Measurements from ENCODE around the gene CCDC146.

Gene CCDC146

DNA sequence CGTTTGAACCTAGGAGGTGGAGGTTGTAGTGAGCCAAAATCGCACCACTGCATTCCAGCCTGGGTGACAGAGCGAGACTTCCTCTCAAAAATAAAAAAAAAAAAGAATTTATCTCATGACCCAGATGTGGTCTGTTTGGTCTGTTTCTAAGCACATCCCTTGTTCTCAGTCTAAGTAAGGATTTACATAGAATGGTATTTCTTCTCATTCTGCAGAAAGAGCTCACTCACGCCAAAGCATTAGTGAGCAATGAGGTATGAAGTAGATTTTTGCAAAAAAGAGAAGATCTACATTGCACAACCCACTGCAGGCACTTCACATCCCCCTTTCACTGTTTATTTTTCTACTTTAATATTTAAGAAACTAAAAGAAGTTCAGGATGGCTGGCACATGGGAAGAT lies 153.7 kb downstream of the CCDC146 start:
- H3K9me3 ChIP-seq (ENCODE audit: control insufficient read depth in 5 of 5, low read length in 5 of 5) = no peaks in the 10 kb centered on the region
- no peaks in the 10 kb centered on the region for H3K27me3 ChIP-seq (ENCODE audit: control insufficient read depth in 5 of 5, insufficient read depth in 4 of 5, low read length in 5 of 5)
- no peak overlapping the region for H3K27ac ChIP-seq (ENCODE audit: low read depth, low read length)
- H3K9ac ChIP-seq (ENCODE audit: low read length in 5 of 5) = no peak overlapping the region
- H3K4me1 ChIP-seq (ENCODE audit: control insufficient read depth in 5 of 5, insufficient read depth in 5 of 5, low read length in 5 of 5) = peaks cover 0 to 23% (median 14%) of the 10 kb centered on the region in 5 donors
- H3K36me3 ChIP-seq (ENCODE audit: control insufficient read depth in 5 of 5, insufficient read depth in 5 of 5, low read length in 5 of 5) = peaks cover 0 to 5% (median 0%) of the 10 kb centered on the region in 5 donors
- H3K4me3 ChIP-seq (ENCODE audit: low read depth in 1 of 5, low read length in 5 of 5) = peak overlapping the region in 2 of 5 donors; percentile 3 to 11

DNA sequence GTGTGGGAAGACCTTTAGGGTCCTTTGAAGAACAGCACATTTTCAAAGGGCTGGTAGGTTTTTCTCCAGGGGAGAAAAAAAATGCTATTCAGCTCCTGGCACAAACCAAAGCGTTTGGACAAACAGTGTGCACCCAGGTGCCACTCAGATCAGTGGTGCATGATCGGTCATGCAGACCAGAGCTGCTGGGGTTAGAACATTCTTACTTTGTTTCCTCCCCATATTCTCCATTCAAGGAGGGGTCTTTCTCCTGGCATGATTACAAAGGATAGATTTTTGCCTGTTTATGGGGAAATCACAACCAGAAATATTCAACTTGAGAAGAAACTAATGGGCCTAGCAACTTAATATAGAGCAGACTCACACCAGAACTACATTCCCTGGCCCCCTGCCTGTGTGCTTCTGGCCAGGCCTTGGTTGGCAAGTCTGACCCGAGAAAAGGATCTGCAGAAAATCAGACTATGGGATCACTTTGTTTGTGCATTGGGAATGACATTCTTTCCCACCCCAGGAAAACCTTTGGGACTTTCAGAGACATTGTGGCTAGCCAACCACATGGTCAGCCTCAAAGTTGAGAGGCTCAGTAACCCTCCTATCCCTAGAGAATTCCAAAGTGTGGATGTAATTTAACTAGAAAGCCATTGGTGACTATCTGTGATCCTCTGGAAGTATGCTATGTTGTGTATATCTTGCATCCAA lies 159.5 kb downstream of the CCDC146 start:
- H3K9ac ChIP-seq (ENCODE audit: low read length in 5 of 5) = no peak overlapping the region
- no peaks in the 10 kb centered on the region for H3K36me3 ChIP-seq (ENCODE audit: control insufficient read depth in 5 of 5, insufficient read depth in 5 of 5, low read length in 5 of 5)
- H3K4me3 ChIP-seq (ENCODE audit: low read depth in 1 of 5, low read length in 5 of 5) = peak overlapping the region in 1 of 5 donors; percentile 54
- no peaks in the 10 kb centered on the region for H3K27me3 ChIP-seq (ENCODE audit: control insufficient read depth in 5 of 5, insufficient read depth in 4 of 5, low read length in 5 of 5)
- H3K27ac ChIP-seq (ENCODE audit: low read depth, low read length) = peak overlapping the region; percentile 31
- no peaks in the 10 kb centered on the region for H3K9me3 ChIP-seq (ENCODE audit: control insufficient read depth in 5 of 5, low read length in 5 of 5)
- peaks cover 6 to 42% (median 26%) of the 10 kb centered on the region in 5 donors for H3K4me1 ChIP-seq (ENCODE audit: control insufficient read depth in 5 of 5, insufficient read depth in 5 of 5, low read length in 5 of 5)

DNA sequence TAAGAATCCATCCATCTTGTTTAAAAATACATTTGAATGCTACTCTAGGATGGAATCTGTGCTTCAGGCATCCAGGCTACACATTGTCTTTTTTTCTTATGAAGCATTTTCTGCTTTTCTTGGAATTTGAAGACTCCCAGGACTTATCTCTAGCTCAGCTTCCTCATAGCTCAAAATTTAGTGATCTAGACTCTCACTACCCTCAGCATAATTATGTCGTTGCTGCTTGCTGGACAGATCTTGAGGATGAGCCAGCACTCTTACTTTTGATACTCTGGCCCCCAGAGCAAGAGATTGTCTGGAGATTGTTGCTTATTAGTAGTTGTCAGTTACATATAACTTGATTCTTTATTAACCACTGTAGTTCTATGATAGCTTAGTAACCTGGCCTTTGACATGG lies 160.5 kb downstream of the CCDC146 start:
- no peak overlapping the region for H3K27ac ChIP-seq (ENCODE audit: low read depth, low read length)
- peaks cover 6 to 43% (median 28%) of the 10 kb centered on the region in 5 donors for H3K4me1 ChIP-seq (ENCODE audit: control insufficient read depth in 5 of 5, insufficient read depth in 5 of 5, low read length in 5 of 5)
- no peaks in the 10 kb centered on the region for H3K9me3 ChIP-seq (ENCODE audit: control insufficient read depth in 5 of 5, low read length in 5 of 5)
- no peaks in the 10 kb centered on the region for H3K27me3 ChIP-seq (ENCODE audit: control insufficient read depth in 5 of 5, insufficient read depth in 4 of 5, low read length in 5 of 5)
- no peak overlapping the region for H3K9ac ChIP-seq (ENCODE audit: low read length in 5 of 5)
- H3K36me3 ChIP-seq (ENCODE audit: control insufficient read depth in 5 of 5, insufficient read depth in 5 of 5, low read length in 5 of 5) = peaks cover 0 to 3% (median 1%) of the 10 kb centered on the region in 5 donors
- peak overlapping the region in 1 of 5 donors; percentile 54 for H3K4me3 ChIP-seq (ENCODE audit: low read depth in 1 of 5, low read length in 5 of 5)

DNA sequence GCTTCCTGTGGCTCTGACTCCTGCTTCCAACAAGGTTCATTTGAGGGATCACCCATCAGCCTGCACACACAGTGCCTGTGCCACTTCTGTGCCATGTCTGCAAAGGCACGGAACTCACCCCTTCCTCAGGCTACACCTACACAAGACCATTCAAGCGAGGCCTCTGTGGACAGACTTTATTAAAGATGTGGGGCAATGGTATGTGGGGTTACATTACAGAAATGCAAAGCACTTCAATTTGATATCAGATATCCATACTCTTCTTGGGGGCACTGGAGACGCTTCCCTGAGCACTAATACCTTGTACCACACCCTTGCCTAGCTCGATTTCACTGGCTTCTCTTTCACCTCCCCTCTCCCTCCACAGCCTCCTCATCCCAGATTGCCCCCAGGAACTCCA lies 161.6 kb downstream of the CCDC146 start:
- Histone ChIP-seq H3K4me1 (ENCODE audit: control insufficient read depth in 5 of 5, insufficient read depth in 5 of 5, low read length in 5 of 5) (peaks cover 6 to 49% (median 39%) of the 10 kb centered on the region in 5 donors), H3K27ac (ENCODE audit: low read depth, low read length) (no peak overlapping the region), H3K9me3 (ENCODE audit: control insufficient read depth in 5 of 5, low read length in 5 of 5) (no peaks in the 10 kb centered on the region), H3K4me3 (ENCODE audit: low read depth in 1 of 5, low read length in 5 of 5) (peak overlapping the region in 1 of 5 donors; percentile 43), H3K27me3 (ENCODE audit: control insufficient read depth in 5 of 5, insufficient read depth in 4 of 5, low read length in 5 of 5) (no peaks in the 10 kb centered on the region), H3K9ac (ENCODE audit: low read length in 5 of 5) (no peak overlapping the region), H3K36me3 (ENCODE audit: control insufficient read depth in 5 of 5, insufficient read depth in 5 of 5, low read length in 5 of 5) (peaks cover 0 to 8% (median 2%) of the 10 kb centered on the region in 5 donors)

DNA sequence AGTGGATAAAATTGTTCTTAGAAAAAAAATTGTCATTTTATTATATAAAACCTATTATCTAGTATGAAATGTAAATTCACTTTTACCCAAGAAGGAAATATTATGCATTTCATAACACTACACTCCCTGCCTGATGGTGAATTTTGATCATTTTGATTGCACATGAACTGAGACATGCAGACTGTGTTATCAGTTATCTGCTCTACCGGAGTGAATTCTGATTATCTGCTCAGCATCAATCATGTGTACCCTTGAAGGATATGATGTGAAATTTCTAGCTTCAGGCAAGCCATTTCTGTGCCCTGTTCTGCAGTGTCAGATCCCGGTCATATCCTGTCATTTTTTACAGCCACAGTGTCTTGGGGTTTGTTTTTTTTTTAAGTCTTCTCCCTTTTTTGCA lies 162.2 kb downstream of the CCDC146 start:
- H3K9ac ChIP-seq (ENCODE audit: low read length in 5 of 5) = no peak overlapping the region
- no peaks in the 10 kb centered on the region for H3K27me3 ChIP-seq (ENCODE audit: control insufficient read depth in 5 of 5, insufficient read depth in 4 of 5, low read length in 5 of 5)
- H3K4me1 ChIP-seq (ENCODE audit: control insufficient read depth in 5 of 5, insufficient read depth in 5 of 5, low read length in 5 of 5) = peaks cover 6 to 49% (median 42%) of the 10 kb centered on the region in 5 donors
- H3K4me3 ChIP-seq (ENCODE audit: low read depth in 1 of 5, low read length in 5 of 5) = peak overlapping the region in 1 of 5 donors; percentile 28
- no peak overlapping the region for H3K27ac ChIP-seq (ENCODE audit: low read depth, low read length)
- no peaks in the 10 kb centered on the region for H3K9me3 ChIP-seq (ENCODE audit: control insufficient read depth in 5 of 5, low read length in 5 of 5)
- H3K36me3 ChIP-seq (ENCODE audit: control insufficient read depth in 5 of 5, insufficient read depth in 5 of 5, low read length in 5 of 5) = peaks cover 0 to 8% (median 2%) of the 10 kb centered on the region in 5 donors

DNA sequence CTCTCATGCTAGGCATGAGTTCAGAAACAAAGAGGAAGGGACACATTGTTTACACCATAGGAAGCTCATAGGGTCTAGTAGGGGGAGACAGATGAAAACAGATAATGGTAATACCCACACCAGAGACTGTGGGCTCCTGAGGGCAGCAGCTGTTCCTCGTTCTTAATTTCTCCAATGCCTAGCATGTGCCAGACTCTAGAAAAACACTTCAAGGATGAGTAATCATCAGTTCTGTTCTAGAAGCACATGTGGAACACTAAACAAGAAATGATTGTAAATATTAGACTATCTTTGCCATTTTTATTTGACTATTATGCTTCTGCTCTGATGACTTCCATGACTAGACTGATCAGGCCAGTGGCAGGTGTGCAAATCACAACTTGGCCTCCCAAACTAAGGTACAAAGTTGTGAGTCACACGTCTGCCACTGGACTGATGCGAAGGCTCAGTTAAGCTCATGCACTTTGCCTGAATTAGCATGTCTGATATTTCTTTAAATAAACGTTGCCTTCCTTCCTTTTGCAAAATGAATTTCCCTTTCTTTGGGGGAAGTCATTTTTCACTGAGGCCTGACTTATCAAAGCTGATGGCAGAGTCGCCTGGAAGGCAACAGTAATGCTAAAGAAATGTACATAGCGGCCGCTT lies 166.4 kb downstream of the CCDC146 start:
- Histone ChIP-seq H3K9me3 (ENCODE audit: control insufficient read depth in 5 of 5, low read length in 5 of 5) (no peaks in the 10 kb centered on the region), H3K27ac (ENCODE audit: low read depth, low read length) (no peak overlapping the region), H3K9ac (ENCODE audit: low read length in 5 of 5) (no peak overlapping the region), H3K4me1 (ENCODE audit: control insufficient read depth in 5 of 5, insufficient read depth in 5 of 5, low read length in 5 of 5) (peaks cover 0 to 23% (median 18%) of the 10 kb centered on the region in 5 donors), H3K36me3 (ENCODE audit: control insufficient read depth in 5 of 5, insufficient read depth in 5 of 5, low read length in 5 of 5) (peaks cover 3 to 16% (median 8%) of the 10 kb centered on the region in 5 donors), H3K4me3 (ENCODE audit: low read depth in 1 of 5, low read length in 5 of 5) (no peak overlapping the region), H3K27me3 (ENCODE audit: control insufficient read depth in 5 of 5, insufficient read depth in 4 of 5, low read length in 5 of 5) (no peaks in the 10 kb centered on the region)

DNA sequence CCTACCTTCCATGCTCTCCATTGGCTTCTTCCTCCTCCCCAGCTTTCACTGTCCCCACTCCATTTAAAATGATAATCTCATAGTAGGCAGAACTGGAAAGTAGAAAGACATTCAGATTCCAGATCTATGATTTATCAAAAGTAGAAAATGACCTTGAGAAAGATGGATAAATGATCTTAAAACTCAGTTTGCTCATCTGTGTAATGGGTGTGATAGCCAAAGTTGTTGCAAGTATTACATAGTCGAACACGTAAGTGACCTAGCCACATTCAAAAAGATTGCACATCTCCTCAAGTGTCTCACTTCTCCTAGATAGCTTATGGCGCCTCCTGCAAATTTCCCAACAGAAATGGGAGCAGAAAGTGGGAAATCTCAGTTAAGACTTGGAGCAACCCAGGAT lies 167.0 kb downstream of the CCDC146 start:
- no peak overlapping the region for H3K9ac ChIP-seq (ENCODE audit: low read length in 5 of 5)
- H3K27ac ChIP-seq (ENCODE audit: low read depth, low read length) = no peak overlapping the region
- no peaks in the 10 kb centered on the region for H3K9me3 ChIP-seq (ENCODE audit: control insufficient read depth in 5 of 5, low read length in 5 of 5)
- no peak overlapping the region for H3K4me3 ChIP-seq (ENCODE audit: low read depth in 1 of 5, low read length in 5 of 5)
- H3K36me3 ChIP-seq (ENCODE audit: control insufficient read depth in 5 of 5, insufficient read depth in 5 of 5, low read length in 5 of 5) = peaks cover 3 to 22% (median 8%) of the 10 kb centered on the region in 5 donors
- no peaks in the 10 kb centered on the region for H3K27me3 ChIP-seq (ENCODE audit: control insufficient read depth in 5 of 5, insufficient read depth in 4 of 5, low read length in 5 of 5)
- peaks cover 0 to 23% (median 21%) of the 10 kb centered on the region in 5 donors for H3K4me1 ChIP-seq (ENCODE audit: control insufficient read depth in 5 of 5, insufficient read depth in 5 of 5, low read length in 5 of 5)

DNA sequence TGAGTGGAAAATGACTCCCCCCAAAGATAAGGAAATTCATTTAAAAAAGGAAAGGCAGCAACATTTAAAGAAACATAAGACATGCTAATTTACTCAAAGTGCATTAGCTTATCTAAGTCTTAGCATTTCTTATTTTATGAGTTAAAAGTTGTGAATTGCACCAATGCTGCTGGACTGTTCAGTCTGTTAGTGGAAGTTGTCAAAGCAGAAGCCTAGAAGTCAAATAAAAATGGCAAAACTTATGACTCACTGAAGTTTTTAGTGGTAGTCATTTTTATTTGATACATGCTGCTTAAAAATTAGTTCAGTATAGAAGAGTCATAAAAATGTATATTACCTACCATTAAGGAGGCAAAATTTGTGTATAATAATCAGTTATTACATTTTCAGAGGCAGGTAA lies 168.0 kb downstream of the CCDC146 start:
- Histone ChIP-seq H3K27ac (ENCODE audit: low read depth, low read length) (no peak overlapping the region), H3K36me3 (ENCODE audit: control insufficient read depth in 5 of 5, insufficient read depth in 5 of 5, low read length in 5 of 5) (peaks cover 3 to 22% (median 8%) of the 10 kb centered on the region in 5 donors), H3K4me1 (ENCODE audit: control insufficient read depth in 5 of 5, insufficient read depth in 5 of 5, low read length in 5 of 5) (peaks cover 0 to 27% (median 19%) of the 10 kb centered on the region in 5 donors), H3K4me3 (ENCODE audit: low read depth in 1 of 5, low read length in 5 of 5) (no peak overlapping the region), H3K27me3 (ENCODE audit: control insufficient read depth in 5 of 5, insufficient read depth in 4 of 5, low read length in 5 of 5) (no peaks in the 10 kb centered on the region), H3K9me3 (ENCODE audit: control insufficient read depth in 5 of 5, low read length in 5 of 5) (no peaks in the 10 kb centered on the region), H3K9ac (ENCODE audit: low read length in 5 of 5) (no peak overlapping the region)

DNA sequence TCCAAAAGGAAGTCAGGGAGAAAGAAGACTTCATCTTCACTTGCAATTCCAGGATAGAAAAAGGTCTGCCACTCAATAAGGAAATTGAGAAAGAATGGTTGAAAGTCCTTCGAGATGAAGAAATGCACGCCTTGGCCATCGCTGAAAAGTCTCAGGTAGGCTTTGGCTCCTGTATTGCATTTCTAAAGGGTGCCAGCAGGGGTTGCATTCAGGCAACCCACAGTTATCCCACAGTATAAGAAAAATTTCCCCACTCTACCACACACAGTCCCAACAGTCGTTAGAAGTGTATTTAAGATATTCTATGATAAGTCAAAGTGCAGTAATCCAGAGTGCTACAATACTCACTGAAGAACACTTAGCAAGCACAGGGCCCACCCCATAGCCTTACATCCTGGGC lies 170.6 kb downstream of the CCDC146 start:
- Histone ChIP-seq H3K27ac (ENCODE audit: low read depth, low read length) (no peak overlapping the region), H3K4me1 (ENCODE audit: control insufficient read depth in 5 of 5, insufficient read depth in 5 of 5, low read length in 5 of 5) (peaks cover 0 to 18% (median 16%) of the 10 kb centered on the region in 5 donors), H3K36me3 (ENCODE audit: control insufficient read depth in 5 of 5, insufficient read depth in 5 of 5, low read length in 5 of 5) (peaks cover 6 to 22% (median 11%) of the 10 kb centered on the region in 5 donors), H3K9me3 (ENCODE audit: control insufficient read depth in 5 of 5, low read length in 5 of 5) (peaks cover 0 to 6% (median 0%) of the 10 kb centered on the region in 5 donors), H3K9ac (ENCODE audit: low read length in 5 of 5) (no peak overlapping the region), H3K27me3 (ENCODE audit: control insufficient read depth in 5 of 5, insufficient read depth in 4 of 5, low read length in 5 of 5) (no peaks in the 10 kb centered on the region), H3K4me3 (ENCODE audit: low read depth in 1 of 5, low read length in 5 of 5) (no peak overlapping the region)

DNA sequence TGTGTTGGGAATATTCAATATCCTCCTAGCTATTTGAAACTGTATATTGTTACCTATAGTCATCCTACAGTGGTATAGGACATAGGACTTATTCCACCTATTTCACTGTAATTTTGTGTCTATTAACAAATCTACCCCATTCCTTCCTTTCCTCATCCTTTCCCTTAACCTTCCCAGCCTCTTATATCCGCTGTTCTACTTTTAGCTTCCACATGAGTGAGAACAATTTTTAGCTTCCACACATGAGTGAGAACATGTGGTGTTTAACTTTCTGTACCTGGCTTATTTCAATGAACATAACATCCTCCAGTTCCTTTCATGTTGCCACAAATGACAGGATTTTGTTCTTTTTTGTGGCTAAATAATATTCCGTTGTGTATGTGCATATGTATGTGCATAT lies 173.1 kb downstream of the CCDC146 start:
- Histone ChIP-seq H3K27me3 (ENCODE audit: control insufficient read depth in 5 of 5, insufficient read depth in 4 of 5, low read length in 5 of 5) (no peaks in the 10 kb centered on the region), H3K4me3 (ENCODE audit: low read depth in 1 of 5, low read length in 5 of 5) (no peak overlapping the region), H3K36me3 (ENCODE audit: control insufficient read depth in 5 of 5, insufficient read depth in 5 of 5, low read length in 5 of 5) (peaks cover 6 to 17% (median 11%) of the 10 kb centered on the region in 5 donors), H3K27ac (ENCODE audit: low read depth, low read length) (no peak overlapping the region), H3K9ac (ENCODE audit: low read length in 5 of 5) (no peak overlapping the region), H3K9me3 (ENCODE audit: control insufficient read depth in 5 of 5, low read length in 5 of 5) (peaks cover 0 to 6% (median 0%) of the 10 kb centered on the region in 5 donors), H3K4me1 (ENCODE audit: control insufficient read depth in 5 of 5, insufficient read depth in 5 of 5, low read length in 5 of 5) (peaks cover 0 to 12% (median 6%) of the 10 kb centered on the region in 5 donors)

Data from subcutaneous abdominal adipose tissue (tissue), 5 donors.